GM18526 (cell line): Measurements from ENCODE around the gene LAMA3.

Source experiments
- POLR2A ChIP-seq: IDR thresholded peaks from 3 replicates; pipeline ENCODE4 v1.6.1; 2011; ENCODE audit not compliant: insufficient read length; ENCODE audit errors: extremely low read depth

Gene LAMA3

GRCh38 chr18:23730857-23731256 lies 41.6 kb downstream of the LAMA3 start:
- TF ChIP-seq POLR2A, result no peak

DNA sequence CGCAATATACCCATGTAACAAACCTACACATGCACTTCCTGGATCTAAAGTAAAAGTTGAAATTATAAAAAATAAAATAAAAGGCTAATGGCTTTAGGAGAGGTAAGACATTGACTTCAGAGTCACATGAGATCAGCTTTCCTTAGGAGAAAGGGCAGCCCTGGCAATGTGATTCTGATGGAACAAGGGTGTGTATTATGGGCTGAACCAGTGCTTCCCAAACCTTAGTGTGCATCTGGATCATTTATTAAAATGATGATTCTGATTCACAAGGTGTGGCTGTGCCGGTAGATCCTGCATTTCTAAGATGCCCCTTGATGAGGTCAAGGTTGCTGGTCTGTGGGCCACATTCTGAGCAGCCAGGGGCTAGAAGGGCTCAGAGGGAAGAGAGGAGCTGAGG lies 42.6 kb downstream of the LAMA3 start:
- TF ChIP-seq POLR2A, result no peak

GRCh38 chr18:23732439-23732838 lies 43.2 kb downstream of the LAMA3 start:
- TF ChIP-seq POLR2A, result no peak

GRCh38 chr18:23733895-23734294 lies 44.6 kb downstream of the LAMA3 start:
- TF ChIP-seq POLR2A, result no peak

DNA sequence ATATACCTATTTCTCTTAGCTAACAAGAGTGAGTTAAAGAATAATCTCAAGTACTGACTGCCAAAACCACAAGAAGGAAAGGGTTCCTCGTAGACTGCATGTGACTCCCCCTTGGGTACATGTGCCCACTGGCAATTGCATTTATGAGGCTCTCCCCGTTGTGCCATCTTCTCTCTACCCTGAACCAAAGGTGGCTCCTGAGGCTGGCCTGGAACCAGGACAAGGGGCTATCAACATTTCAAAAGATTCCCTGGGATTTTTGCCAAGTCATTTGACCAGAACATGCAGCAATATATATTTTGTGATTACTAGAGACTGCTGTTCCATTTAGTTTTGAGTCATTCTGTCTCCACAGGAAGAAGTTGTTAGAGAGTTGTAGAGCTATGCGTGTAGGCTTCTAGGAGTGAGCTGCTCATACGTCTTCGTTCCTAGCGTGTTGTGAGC lies 45.8 kb downstream of the LAMA3 start:
- no peak for TF ChIP-seq POLR2A

DNA sequence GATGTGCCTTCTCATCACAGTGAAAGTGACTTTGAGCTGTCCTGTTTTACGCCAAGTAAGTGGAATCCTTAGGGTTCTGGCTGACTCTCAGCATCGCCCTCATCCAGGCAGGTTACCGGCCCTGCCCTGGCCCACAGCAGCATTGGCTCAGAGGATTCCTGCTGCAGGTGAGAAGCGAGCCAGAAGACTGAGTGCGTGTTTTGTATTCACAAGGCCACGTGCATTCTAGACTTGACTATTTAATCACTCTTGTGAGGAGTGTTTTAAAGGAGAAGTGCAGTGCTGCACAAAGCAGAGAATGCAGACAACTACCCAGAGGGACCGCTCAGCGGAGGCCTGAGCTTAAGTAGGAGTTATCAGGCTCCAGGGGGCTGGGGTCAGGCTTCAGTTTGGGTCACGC lies 48.3 kb downstream of the LAMA3 start:
- no peak for TF ChIP-seq POLR2A

- no peak for TF ChIP-seq POLR2A
Observed at GRCh38 chr18:23738151-23738550, 48.9 kb downstream of the LAMA3 start.

DNA sequence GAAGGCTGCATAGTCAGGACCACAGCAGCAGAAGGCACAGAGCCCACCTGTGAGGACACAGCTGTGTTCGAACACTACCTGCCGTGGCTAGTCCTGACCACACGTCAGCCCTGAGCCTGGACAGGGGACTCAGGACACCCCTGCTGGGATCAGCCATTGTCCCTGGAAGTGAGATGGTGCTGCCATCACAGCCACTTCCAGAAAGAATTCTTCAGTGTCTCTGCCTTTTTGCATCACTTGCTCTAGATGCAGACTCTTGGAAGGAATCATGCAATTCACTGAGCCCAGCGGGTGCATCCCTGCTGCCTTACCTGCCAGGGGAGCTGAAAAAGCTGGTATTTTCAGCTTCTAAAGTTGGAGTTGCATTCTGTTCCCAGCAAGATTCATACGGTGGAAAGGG lies 49.3 kb downstream of the LAMA3 start:
- no peak for TF ChIP-seq POLR2A

DNA sequence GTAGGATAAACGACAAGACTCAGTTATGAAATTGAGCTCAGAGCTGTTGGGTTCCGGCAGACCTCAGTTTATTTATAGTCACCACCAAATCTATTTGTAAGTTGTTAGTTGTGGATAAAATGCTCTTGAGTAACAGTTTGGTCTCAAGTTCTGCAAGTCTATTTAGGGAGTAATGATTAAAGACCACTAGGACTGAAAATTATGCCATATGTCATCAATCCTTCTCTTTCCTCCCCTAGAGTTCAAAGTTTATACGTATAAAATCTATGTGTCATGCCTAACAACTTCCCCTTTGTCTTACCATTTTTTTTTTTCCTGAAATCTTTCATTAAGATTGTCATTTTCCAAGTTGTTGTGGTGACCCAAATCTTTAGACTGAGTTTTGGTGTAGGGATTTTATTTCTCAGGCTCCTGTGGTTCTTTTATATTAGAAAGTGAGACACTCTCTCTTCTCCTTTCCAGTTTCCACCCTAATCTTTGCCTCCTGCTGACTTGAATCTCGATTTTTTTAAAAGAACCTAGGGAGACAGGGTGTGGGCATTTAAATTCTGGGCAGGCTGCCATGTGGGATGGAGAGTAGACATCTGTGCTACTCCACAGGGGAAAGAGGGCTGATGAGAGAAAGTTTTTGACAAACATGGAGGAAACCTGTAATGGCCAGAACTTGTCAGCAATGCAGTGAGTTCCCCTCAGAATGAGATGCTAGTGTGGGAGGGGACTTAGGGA lies 51.0 kb downstream of the LAMA3 start:
- no peak for TF ChIP-seq POLR2A

- TF ChIP-seq POLR2A, result no peak
Observed at GRCh38 chr18:23743733-23744333, 54.6 kb downstream of the LAMA3 start.

DNA sequence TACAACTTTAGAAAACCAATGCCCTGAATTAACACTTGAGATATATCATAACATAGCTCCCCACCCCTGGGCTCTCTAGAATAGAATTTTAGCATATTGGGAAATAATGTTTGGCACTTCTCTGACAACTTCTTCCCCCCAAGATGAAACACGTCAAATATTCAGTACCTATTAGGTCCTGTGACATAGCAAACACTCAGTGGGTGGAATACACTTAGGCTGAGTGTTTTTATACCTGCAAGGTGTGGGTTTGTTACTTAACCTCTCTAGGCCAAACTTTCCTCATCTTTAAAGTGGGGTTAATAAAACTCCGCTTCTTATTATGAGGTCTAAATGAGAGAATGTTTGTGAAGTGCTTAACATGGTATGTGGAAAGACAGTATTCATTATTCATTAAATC lies 56.1 kb downstream of the LAMA3 start:
- no peak for TF ChIP-seq POLR2A

- TF ChIP-seq POLR2A, result no peak
Observed at GRCh38 chr18:23746851-23747250, 57.6 kb downstream of the LAMA3 start.

- no peak for TF ChIP-seq POLR2A
Observed at GRCh38 chr18:23752363-23752762, 63.1 kb downstream of the LAMA3 start.

DNA sequence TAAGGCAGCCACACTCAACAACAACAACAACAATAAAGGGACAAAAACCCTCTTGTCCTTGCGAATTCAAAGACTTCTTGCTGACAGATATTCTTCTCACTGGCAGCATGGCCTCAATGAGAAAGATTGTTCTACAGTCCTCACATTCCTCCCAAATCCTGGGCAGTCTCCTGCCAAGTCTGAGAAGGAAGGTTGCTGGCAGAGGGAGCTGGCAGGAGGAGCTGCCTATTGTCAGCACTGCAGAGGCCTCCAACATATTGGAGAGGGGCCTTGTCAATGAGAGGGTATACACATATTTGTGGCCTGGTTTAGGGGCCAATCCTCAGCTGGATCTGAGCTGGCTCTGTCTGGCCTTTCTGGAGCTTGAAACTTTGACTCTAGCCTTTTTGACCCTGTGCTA lies 63.5 kb downstream of the LAMA3 start:
- TF ChIP-seq POLR2A, result no peak

GRCh38 chr18:23756590-23757436 lies 67.6 kb downstream of the LAMA3 start:
- TF ChIP-seq POLR2A, result no peak

DNA sequence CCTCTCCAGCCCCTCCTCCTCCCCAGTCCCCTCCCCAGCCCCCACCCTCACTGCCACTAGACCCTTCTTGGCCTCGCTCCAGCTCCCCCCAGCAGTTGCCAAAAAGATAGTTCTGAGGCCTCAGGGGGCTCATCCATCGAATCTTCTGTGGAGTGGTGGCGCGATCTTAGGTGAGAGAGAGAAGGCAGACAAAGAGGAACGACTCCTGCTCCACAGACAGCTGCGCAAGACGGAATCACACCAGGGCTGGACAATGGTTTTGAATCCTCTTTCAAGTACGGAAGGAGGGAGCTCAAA lies 68.1 kb downstream of the LAMA3 start:
- no peak for TF ChIP-seq POLR2A
